IMR-90 (cell line): ENCODE results near the gene TSPAN32. TPM values are rescaled to one million over a fixed set of nuclear protein-coding genes. Genes with fewer than 3 reads are reported as not detected.

Experiments
- ATAC-seq: fragments of 200-7000 bp; cut with Tn5 transposase; 2 replicates; pipeline ENCODE4 v1.9.1; 2020; ENCODE audit warnings: low read depth, mild to moderate bottlenecking, moderate library complexity
- BruUV-seq: library from RNA; stranded (reverse); fragments of 400-500 nt; replicated peaks from 2 replicates; lab custom pipeline; 2021; lab: Mats Ljungman, UMichigan
- CTCF ChIA-PET: fragments of 300-600 bp; formaldehyde crosslinking; extraction: SDS; loops from one replicate; lab custom pipeline; 2021; ENCODE audit warnings: antibody characterized with exemption; lab: Yijun Ruan, JAX
- POLR2A ChIA-PET: fragments of 300-600 bp; sonication (Branson Sonifier 250); formaldehyde crosslinking; loops from one replicate; lab custom pipeline; 2022; ENCODE audit warnings: antibody characterized with exemption; ENCODE audit not compliant: unreplicated experiment; lab: Charles Lee
- DNase-seq: peaks from one replicate; pipeline ENCODE4 v3.0.0; 2013
- H2AFZ ChIP-seq: replicated peaks from 2 replicates; pipeline ENCODE3; 2013; ENCODE audit warnings: low read length, mild to moderate bottlenecking; ENCODE audit not compliant: poor library complexity
- H2AK5ac ChIP-seq: 2 replicates; pipeline ENCODE4 v1.6.1; 2013; ENCODE audit warnings: low read depth, low read length, inconsistent platforms
- H2AK9ac ChIP-seq: replicated peaks from 2 replicates; pipeline ENCODE3; 2013; ENCODE audit warnings: mild to moderate bottlenecking, low read depth, low read length, moderate library complexity; ENCODE audit not compliant: poor library complexity
- H2BK120ac ChIP-seq: 2 replicates; pipeline ENCODE4 v1.6.1; 2013; ENCODE audit warnings: low read depth, low read length, inconsistent platforms
- H2BK15ac ChIP-seq: 3 replicates; pipeline ENCODE4 v1.6.1; 2013; ENCODE audit warnings: low read depth, low read length, inconsistent platforms
- H2BK20ac ChIP-seq: 2 replicates; pipeline ENCODE4 v1.6.1; 2013; ENCODE audit warnings: low read depth, mild to moderate bottlenecking, inconsistent platforms, low read length, moderate library complexity
- H2BK5ac ChIP-seq: 2 replicates; pipeline ENCODE4 v1.6.1; 2013; ENCODE audit warnings: mild to moderate bottlenecking, low read depth, low read length, inconsistent platforms; ENCODE audit not compliant: poor library complexity, severe bottlenecking
- H3K14ac ChIP-seq: replicated peaks from 2 replicates; pipeline ENCODE4 v1.6.1; 2013; ENCODE audit warnings: low read depth, low read length, inconsistent platforms
- H3K18ac ChIP-seq: 2 replicates; pipeline ENCODE4 v1.6.1; 2013; ENCODE audit warnings: low read depth, low read length, control low read depth
- H3K23ac ChIP-seq: 2 replicates; pipeline ENCODE4 v1.6.1; 2013; ENCODE audit warnings: low read depth, low read length, inconsistent platforms
- H3K27ac ChIP-seq: 2 replicates; pipeline ENCODE4 v1.5.1; 2013; ENCODE audit warnings: mild to moderate bottlenecking, control low read depth, low read length; ENCODE audit not compliant: insufficient read depth
- H3K27me3 ChIP-seq: 2 replicates; pipeline ENCODE4 v1.6.1; 2013; ENCODE audit warnings: low read length; ENCODE audit not compliant: control insufficient read depth, insufficient read depth
- H3K36me3 ChIP-seq: 2 replicates; pipeline ENCODE4 v1.6.1; 2013; ENCODE audit warnings: low read length, mixed read lengths; ENCODE audit not compliant: control insufficient read depth, insufficient read depth
- H3K4ac ChIP-seq: 2 replicates; pipeline ENCODE4 v1.6.1; 2013; ENCODE audit warnings: low read depth, low read length, inconsistent platforms
- H3K4me1 ChIP-seq: 2 replicates; pipeline ENCODE4 v1.6.1; 2013; ENCODE audit warnings: low read length, mixed read lengths; ENCODE audit not compliant: control insufficient read depth, insufficient read depth
- H3K4me2 ChIP-seq: 2 replicates; pipeline ENCODE4 v1.6.1; 2013; ENCODE audit warnings: low read depth, mild to moderate bottlenecking, control low read depth, low read length, moderate library complexity
- H3K4me3 ChIP-seq: 2 replicates; pipeline ENCODE4 v1.5.1; 2013; ENCODE audit warnings: low read depth, mild to moderate bottlenecking, control low read depth, low read length, moderate library complexity; ENCODE audit not compliant: insufficient read depth
- H3K56ac ChIP-seq: 2 replicates; pipeline ENCODE4 v1.6.1; 2013; ENCODE audit warnings: low read length, inconsistent platforms; ENCODE audit not compliant: insufficient read depth; ENCODE audit errors: extremely low read depth
- H3K79me1 ChIP-seq, 2 experiments: 2 replicates each; pipeline ENCODE4 v1.6.1; 2013; ENCODE audit warnings: low read length in 2 of 2, inconsistent platforms in 1 of 2, low read depth in 1 of 2
- H3K9ac ChIP-seq: 2 replicates; pipeline ENCODE4 v1.6.1; 2013; ENCODE audit warnings: low read depth, low read length, control low read depth
- H3K9me1 ChIP-seq: 2 replicates; pipeline ENCODE4 v1.6.1; 2013; ENCODE audit warnings: low read length, inconsistent platforms; ENCODE audit not compliant: insufficient read depth
- H3K9me3 ChIP-seq: 2 replicates; pipeline ENCODE4 v1.6.1; 2013; ENCODE audit warnings: low read length; ENCODE audit not compliant: control insufficient read depth, insufficient read depth
- H4K20me1 ChIP-seq: 2 replicates; pipeline ENCODE4 v1.6.1; 2013; ENCODE audit warnings: low read length, inconsistent platforms; ENCODE audit not compliant: insufficient read depth
- H4K5ac ChIP-seq: 2 replicates; pipeline ENCODE4 v1.6.1; 2013; ENCODE audit warnings: mild to moderate bottlenecking, low read depth, low read length, control low read depth
- H4K8ac ChIP-seq, 2 experiments: 2 replicates each; pipeline ENCODE4 v1.6.1; 2013; ENCODE audit warnings: low read depth in 2 of 2, low read length in 2 of 2, control low read depth in 1 of 2, inconsistent platforms in 1 of 2
- H4K91ac ChIP-seq: 2 replicates; pipeline ENCODE4 v1.6.1; 2013; ENCODE audit warnings: low read depth, low read length, inconsistent platforms; ENCODE audit not compliant: insufficient read depth
- BHLHE40 ChIP-seq: fragments of 150-350 bp; IDR thresholded peaks from 2 replicates; pipeline ENCODE4 v1.6.1; 2016; ENCODE audit warnings: mild to moderate bottlenecking, low read depth, low read length
- CEBPB ChIP-seq: IDR thresholded peaks from 2 replicates; pipeline ENCODE4 v1.6.1; 2012; ENCODE audit warnings: low read depth, low read length, improper control_type of control experiment
- CHD1 ChIP-seq: IDR thresholded peaks from 2 replicates; pipeline ENCODE4 v1.6.1; 2012; ENCODE audit warnings: low read depth, low read length, improper control_type of control experiment
- CTCF ChIP-seq: conservative IDR thresholded peaks from 2 replicates; pipeline ENCODE4 v1.5.1; 2012; ENCODE audit warnings: mild to moderate bottlenecking, low read depth, low read length, improper control_type of control experiment
- ELK1 ChIP-seq: fragments of 150-350 bp; IDR thresholded peaks from 2 replicates; pipeline ENCODE4 v1.6.1; 2016; ENCODE audit warnings: low read depth, mild to moderate bottlenecking, low read length, moderate library complexity, borderline replicate concordance
- FOS ChIP-seq: fragments of 150-350 bp; IDR thresholded peaks from 2 replicates; pipeline ENCODE4 v1.6.1; 2016; ENCODE audit warnings: low read depth, low read length
- MAFK ChIP-seq: IDR thresholded peaks from 2 replicates; pipeline ENCODE4 v1.6.1; 2012; ENCODE audit warnings: low read depth, low read length, improper control_type of control experiment
- MAZ ChIP-seq: IDR thresholded peaks from 2 replicates; pipeline ENCODE4 v1.6.1; 2012; ENCODE audit warnings: low read depth, mild to moderate bottlenecking, low read length, improper control_type of control experiment, moderate library complexity, borderline replicate concordance
- MXI1 ChIP-seq: IDR thresholded peaks from 2 replicates; pipeline ENCODE4 v1.6.1; 2012; ENCODE audit warnings: low read depth, mild to moderate bottlenecking, low read length, moderate library complexity, borderline replicate concordance
- NFE2L2 ChIP-seq: fragments of 150-350 bp; IDR thresholded peaks from 2 replicates; pipeline ENCODE4 v1.6.1; 2016; ENCODE audit warnings: low read depth, mild to moderate bottlenecking, low read length
- POLR2A ChIP-seq: IDR thresholded peaks from 2 replicates; pipeline ENCODE4 v1.6.1; 2012; ENCODE audit warnings: mild to moderate bottlenecking, low read depth, low read length
- RAD21 ChIP-seq: IDR thresholded peaks from 2 replicates; pipeline ENCODE4 v1.6.1; 2012; ENCODE audit warnings: low read length, improper control_type of control experiment
- RCOR1 ChIP-seq: IDR thresholded peaks from 2 replicates; pipeline ENCODE4 v1.6.1; 2012; ENCODE audit warnings: mild to moderate bottlenecking, low read length, improper control_type of control experiment; ENCODE audit not compliant: insufficient replicate concordance
- RFX5 ChIP-seq: IDR thresholded peaks from 2 replicates; pipeline ENCODE4 v1.8.0; 2012; ENCODE audit warnings: low read depth, mild to moderate bottlenecking, low read length, moderate library complexity
- SMC3 ChIP-seq: fragments of 150-350 bp; IDR thresholded peaks from 2 replicates; pipeline ENCODE4 v1.6.1; 2016; ENCODE audit warnings: low read depth, mild to moderate bottlenecking, antibody characterized with exemption, low read length, moderate library complexity
- USF2 ChIP-seq: fragments of 150-350 bp; IDR thresholded peaks from 2 replicates; pipeline ENCODE4 v1.6.1; 2017; ENCODE audit warnings: mild to moderate bottlenecking, antibody characterized with exemption, low read length, low read depth
- WGBS, 2 experiments: methylation state at CpG; one replicate each; pipeline versions ENCODE4 v1.1.5 to v1.1.7; 2013; ENCODE audit warnings: missing lambda C conversion rate in 2 of 2; ENCODE audit not compliant: insufficient read length in 1 of 2; ENCODE audit errors: extremely low coverage in 2 of 2; 5-methylcytosine and 5-hydroxymethylcytosine counted together
- dilution Hi-C: fragments of 300-500 bp; cut with HindIII; formaldehyde crosslinking; loops from one replicate; pipeline ENCODE4 v1.14.3; 2018; ENCODE audit warnings: low sequenced_read_pairs; ENCODE audit not compliant: unreplicated experiment
- in situ Hi-C: fragments of 300-500 bp; cut with MboI; formaldehyde crosslinking; loops from 3 replicates; pipeline ENCODE4 v1.14.3; 2019; ENCODE audit warnings: low sequenced_read_pairs, inconsistent platforms, mixed read lengths
- intact Hi-C: fragments of 100-400 bp; cut with micrococcal nuclease; formaldehyde crosslinking; loops from 2 replicates; pipeline ENCODE4 v1.10.0; 2022
- polyA plus RNA-seq, 3 experiments: library from polyadenylated mRNA; depleted of rRNA; stranded (reverse); fragments of >200 nt; gene quantifications; 2 replicates each; pipeline ENCODE4 v1.2.3, GENCODE V29; 2012; ENCODE audit warnings: low replicate concordance in 1 of 3
- total RNA-seq: library from RNA; depleted of rRNA; stranded (reverse); fragments of >200 nt; gene quantifications from 2 replicates; pipeline ENCODE4 v1.2.3, GENCODE V29; 2012

Gene TSPAN32
- total and polyA plus RNA-seq, 2 of the 4 experiments (the other 2 are of a cell fraction): 0.07 TPM; not detected in 1

- Histone ChIP-seq H2BK15ac (no peak overlapping the region), H3K14ac (no peak overlapping the region), H3K23ac (no peak overlapping the region), H2AK9ac (no peak overlapping the region), H2AFZ (no peak overlapping the region), H3K4me1 (no peaks in the 10 kb centered on the region), H3K4me3 (no peak overlapping the region), H3K36me3 (no peaks in the 10 kb centered on the region), H4K5ac (no peak overlapping the region), H2BK20ac (no peak overlapping the region), H3K56ac (no peak overlapping the region), H3K18ac (no peak overlapping the region), H3K79me1 (no peaks in the 10 kb centered on the region), H3K9me3 (peaks cover 5% of the 10 kb centered on the region), H4K8ac (no peak overlapping the region), H3K4ac (no peak overlapping the region), H3K9me1 (no peaks in the 10 kb centered on the region), H2AK5ac (no peak overlapping the region), H2BK120ac (no peak overlapping the region), H3K27ac (no peak overlapping the region), H3K4me2 (no peak overlapping the region), H3K27me3 (peaks cover 2% of the 10 kb centered on the region; the same call in 1 of the 2 replicates), H4K91ac (no peak overlapping the region), H4K20me1 (no peaks in the 10 kb centered on the region), H3K9ac (no peak overlapping the region), H2BK5ac (no peak overlapping the region)
- DNase-seq (no peak), ATAC-seq (no peak)
- BruUV-seq: no TSS peak
- POLR2A ChIA-PET: no interaction called here
- dilution Hi-C loops: no loop called here
- 71% methylated on average over 1 of the region's 9 CpGs; no CpG with 5 or more reads in 1 of the 2 experiments for WGBS, 2 experiments
- in situ Hi-C loops: no loop called here
- no peak for TF ChIP-seq SMC3
- TF ChIP-seq USF2: no peak
- no peak for TF ChIP-seq MAFK
- no peak for TF ChIP-seq MXI1
- no peak for TF ChIP-seq FOS
- no peak for TF ChIP-seq BHLHE40
- no peak for TF ChIP-seq RFX5
- no peak for TF ChIP-seq RAD21
- TF ChIP-seq CTCF: no peak
- no peak for TF ChIP-seq CHD1
- no peak for TF ChIP-seq ELK1
- no peak for TF ChIP-seq POLR2A
- TF ChIP-seq MAZ: no peak
- TF ChIP-seq RCOR1: no peak
- TF ChIP-seq NFE2L2: no peak
- TF ChIP-seq CEBPB: no peak
- CTCF ChIA-PET: no interaction called here
- intact Hi-C loops: no loop called here
Measured at GRCh38 chr11:2329551-2329950, 27.7 kb downstream of the TSPAN32 start.
